Keratinocyte (primary cell): ENCODE measurements around the gene EVPLL.
"Not testable (repeated sequence)": the region's sequence is repeated elsewhere in the genome, so short reads cannot be mapped to it uniquely, and the experiment has no call there.

Source experiments
- CTCF ChIP-seq, 3 experiments: IDR thresholded peaks in 1 of 3; conservative IDR thresholded peaks in 1 of 3; optimal IDR thresholded peaks in 1 of 3; 2 replicates in 2 of 3; 3 replicates in 1 of 3; pipeline versions ENCODE3 to v1.5.1; 2011; ENCODE audit warnings: low read length in 3 of 3, mild to moderate bottlenecking in 3 of 3, moderate library complexity in 2 of 3, control low read depth in 1 of 3, inconsistent platforms in 1 of 3; ENCODE audit not compliant: insufficient read depth in 2 of 3; ENCODE audit errors: extremely low read depth in 1 of 3
- EZH2 ChIP-seq: IDR thresholded peaks from one replicate; pipeline ENCODE4 v1.6.1; 2012; ENCODE audit warnings: inconsistent platforms, mild to moderate bottlenecking, low read length, moderate library complexity

- not testable (repeated sequence) for TF ChIP-seq CTCF (optimal IDR thresholded peaks at IDR 0.05 in 1 of 3, IDR thresholded peaks at IDR 0.05 in 1 of 3, conservative IDR thresholded peaks at IDR 0.05 in 1 of 3; ENCODE audit: extremely low read depth in 1 of 3, insufficient read depth in 2 of 3, low read length in 3 of 3); EZH2
Measured at GRCh38 chr17:18387583-18387982, 10.0 kb downstream of the EVPLL start.
